HepG2 (cell line): ENCODE results near the gene WFDC1. TPM values are rescaled to one million over a fixed set of nuclear protein-coding genes. Genes with fewer than 3 reads are reported as not detected.

Experiments used
- ATAC-seq: fragments of 200-7000 bp; cut with Tn5 transposase; 3 replicates; pipeline ENCODE4 v1.9.1; 2020; ENCODE audit warnings: mild to moderate bottlenecking, moderate library complexity
- BruUV-seq: library from RNA; stranded (reverse); fragments of 400-500 nt; replicated peaks from 2 replicates; lab custom pipeline; 2021; lab: Mats Ljungman, UMichigan
- CTCF ChIA-PET: fragments of 300-600 bp; formaldehyde crosslinking; extraction: SDS; loops from one replicate; lab custom pipeline; 2021; ENCODE audit warnings: low total read pairs, inconsistent platforms, low intra/inter-chr PET ratio; lab: Yijun Ruan, JAX
- POLR2A ChIA-PET: fragments of 350-600 bp; sonication (Branson Sonifier 250); formaldehyde crosslinking; loops from one replicate; lab custom pipeline; 2020; ENCODE audit warnings: antibody characterized with exemption, inconsistent platforms; lab: Yijun Ruan, JAX
- DNase-seq: peaks from one replicate; pipeline ENCODE4 v3.0.0-alpha.2; 2015; ENCODE audit warnings: low spot score
- FAIRE-seq: peaks from 3 replicates; lab custom pipeline; 2011; peaks lifted over from hg19 to GRCh38; lab: Jason Lieb, UNC
- H2AFZ ChIP-seq: one replicate; pipeline ENCODE4 v1.6.1; 2011; ENCODE audit warnings: low read length, inconsistent platforms
- H3K27ac ChIP-seq: fragments of 300-600 bp; 3 replicates; pipeline ENCODE4 v1.8.0; 2011; ENCODE audit warnings: mixed run types, mild to moderate bottlenecking, mixed read lengths, low read length, inconsistent platforms; ENCODE audit not compliant: insufficient read depth; ENCODE audit errors: extremely low read length
- H3K27me3 ChIP-seq, 2 experiments: fragments of 200-600 bp in 1 of 2; 2 replicates in 1 of 2; 3 replicates in 1 of 2; pipeline versions ENCODE4 v1.6.0 to v1.8.0; 2011; ENCODE audit warnings: low read length in 2 of 2, mild to moderate bottlenecking in 2 of 2, moderate library complexity in 2 of 2, inconsistent platforms in 1 of 2; ENCODE audit not compliant: insufficient read depth in 2 of 2, control insufficient read depth in 1 of 2
- H3K36me3 ChIP-seq, 2 experiments: fragments of 200-600 bp in 1 of 2; replicated peaks in 1 of 2; 2 replicates in 1 of 2; 3 replicates in 1 of 2; pipeline versions ENCODE4 v1.5.1 to v1.8.0; 2011; ENCODE audit warnings: low read length in 2 of 2, inconsistent platforms in 1 of 2; ENCODE audit not compliant: insufficient read depth in 2 of 2, control insufficient read depth in 1 of 2
- H3K4me1 ChIP-seq: 2 replicates; pipeline ENCODE4 v1.5.1; 2012; ENCODE audit warnings: low read length, inconsistent platforms; ENCODE audit not compliant: insufficient read depth
- H3K4me2 ChIP-seq: 2 replicates; pipeline ENCODE4 v1.6.0; 2011; ENCODE audit warnings: low read depth, low read length, inconsistent platforms
- H3K4me3 ChIP-seq, 3 experiments: fragments of 200-600 bp in 1 of 3; sonication (generic), shearing (Covaris generic) in 1 of 3; replicated peaks in 1 of 3; 2 replicates each; pipeline ENCODE4 v1.5.1; 2011 to 2016; ENCODE audit warnings: low read length in 3 of 3, inconsistent platforms in 2 of 3, low read depth in 2 of 3, mild to moderate bottlenecking in 2 of 3, control low read depth in 1 of 3, mixed read lengths in 1 of 3; ENCODE audit not compliant: insufficient read depth in 1 of 3
- H3K79me2 ChIP-seq: one replicate; pipeline ENCODE4 v1.6.1; 2011; ENCODE audit warnings: low read length, inconsistent platforms; ENCODE audit not compliant: insufficient read depth
- H3K9ac ChIP-seq: 2 replicates; pipeline ENCODE4 v1.6.0; 2011; ENCODE audit warnings: mild to moderate bottlenecking, low read depth, low read length, inconsistent platforms; ENCODE audit not compliant: insufficient read depth
- H3K9me3 ChIP-seq: 2 replicates; pipeline ENCODE4 v1.5.1; 2012; ENCODE audit warnings: mild to moderate bottlenecking, low read length
- H4K20me1 ChIP-seq: 2 replicates; pipeline ENCODE4 v1.6.0; 2011; ENCODE audit warnings: inconsistent platforms, mild to moderate bottlenecking, low read length, moderate library complexity; ENCODE audit not compliant: insufficient read depth
- ARID2 ChIP-seq: sonication (generic); formaldehyde crosslinking; IDR thresholded peaks from 2 replicates; pipeline ENCODE4 v1.8.1; 2022; ENCODE audit warnings: mild to moderate bottlenecking, missing genetic modification reagents, borderline replicate concordance
- ASH2L ChIP-seq: fragments of 300-600, 200-600 bp; sonication (generic); IDR thresholded peaks from 2 replicates; pipeline ENCODE4 v1.7.0; 2017; ENCODE audit warnings: low read depth, mild to moderate bottlenecking, moderate library complexity, mixed read lengths, low read length; ENCODE audit not compliant: insufficient read length
- FOXP1 ChIP-seq, 2 experiments: fragments of 450-650 bp in 1 of 2; IDR thresholded peaks; 2 replicates each; pipeline ENCODE4 v1.6.1; 2017 to 2018; ENCODE audit warnings: antibody characterized with exemption in 1 of 2
- MEIS1 ChIP-seq: sonication (generic); formaldehyde crosslinking; IDR thresholded peaks from 2 replicates; pipeline ENCODE4 v1.9.0; 2021; ENCODE audit warnings: mild to moderate bottlenecking, missing genetic modification reagents, moderate library complexity, borderline replicate concordance
- PBX2 ChIP-seq: IDR thresholded peaks from 2 replicates; pipeline ENCODE4 v1.6.1; 2016; ENCODE audit warnings: control low read depth
- PHF20 ChIP-seq: sonication (generic); formaldehyde crosslinking; IDR thresholded peaks from 2 replicates; pipeline ENCODE4 v1.5.0; 2020; ENCODE audit warnings: mild to moderate bottlenecking, missing genetic modification reagents
- PHF8 ChIP-seq: sonication (generic); formaldehyde crosslinking; IDR thresholded peaks from 2 replicates; pipeline ENCODE4 v1.5.0; 2020; ENCODE audit warnings: missing genetic modification reagents
- POLR2G ChIP-seq: fragments of 200-400 bp; formaldehyde crosslinking; IDR thresholded peaks from 2 replicates; pipeline ENCODE4 v1.6.1; 2018; ENCODE audit warnings: mild to moderate bottlenecking, low read depth, low read length, moderate library complexity
- SRSF9 ChIP-seq: fragments of 200-400 bp; formaldehyde crosslinking; IDR thresholded peaks from 2 replicates; pipeline ENCODE4 v1.6.1; 2018; ENCODE audit warnings: borderline replicate concordance, mild to moderate bottlenecking, low read depth, low read length; ENCODE audit not compliant: insufficient read depth, poor library complexity, severe bottlenecking
- ZFAT ChIP-seq: sonication (generic); formaldehyde crosslinking; conservative IDR thresholded peaks from 2 replicates; pipeline ENCODE4 v1.8.1; 2023; ENCODE audit warnings: missing genetic modification reagents, inconsistent platforms
- ZNF232 ChIP-seq: sonication (generic); formaldehyde crosslinking; IDR thresholded peaks from 2 replicates; pipeline ENCODE4 v1.4.0; 2020; ENCODE audit warnings: missing genetic modification reagents, borderline replicate concordance
- ZNF546 ChIP-seq: sonication (generic); formaldehyde crosslinking; conservative IDR thresholded peaks from 2 replicates; pipeline ENCODE4 v1.8.1; 2023; ENCODE audit warnings: mild to moderate bottlenecking, missing genetic modification reagents
- ZNF589 ChIP-seq: sonication (generic); formaldehyde crosslinking; conservative IDR thresholded peaks from 2 replicates; pipeline ENCODE4 v1.8.0; 2022; ENCODE audit warnings: mild to moderate bottlenecking, moderate library complexity, missing genetic modification reagents
- ZNF770 ChIP-seq: sonication (generic); formaldehyde crosslinking; IDR thresholded peaks from 2 replicates; pipeline ENCODE4 v1.5.0; 2020; ENCODE audit warnings: mild to moderate bottlenecking, missing genetic modification reagents
- WGBS: methylation state at CpG from one replicate; pipeline ENCODE4 v1.1.6; 2017; ENCODE audit warnings: low lambda C conversion rate; 5-methylcytosine and 5-hydroxymethylcytosine counted together
- in situ Hi-C: cut with HindIII; loops from 2 replicates; pipeline ENCODE4 v1.10.0; 2017; ENCODE audit warnings: low pct_unique_long_range_greater_than_20kb; ENCODE audit not compliant: extremely low pct_ligation_motif_present
- intact Hi-C: fragments of 100-400 bp; cut with micrococcal nuclease; formaldehyde crosslinking; loops from one replicate; pipeline ENCODE4 v1.10.0; 2022; ENCODE audit not compliant: unreplicated experiment
- polyA plus RNA-seq, 8 experiments: library from polyadenylated mRNA; depleted of rRNA in 3 of 8; stranded (reverse) in 7 of 8; unstranded in 1 of 8; fragments of >200 nt; fragmentation: Illumina TruSeq in 4 of 8; extraction: Trizol in 4 of 8; gene quantifications; 2 replicates each; pipeline versions ENCODE4 v1.2.1 to v1.2.3, GENCODE V29; 2011 to 2016; ENCODE audit warnings: low read depth in 4 of 8, missing spikeins in 1 of 8, mixed read lengths in 1 of 8; ENCODE audit not compliant: insufficient read depth in 1 of 8
- total RNA-seq, 5 experiments: library from RNA; depleted of rRNA; stranded (reverse); fragments of >200 nt; fragmentation: Illumina TruSeq; extraction: Trizol; gene quantifications; 2 replicates each; pipeline ENCODE4 v1.2.3, GENCODE V29; 2016; ENCODE audit warnings: low read depth in 1 of 5
- TF ChIP-seq, protein P1 (sequence below): sonication (generic); formaldehyde crosslinking; IDR thresholded peaks from 2 replicates; pipeline ENCODE4 v1.5.0; 2020; ENCODE audit warnings: missing genetic modification reagents, mild to moderate bottlenecking, borderline replicate concordance

Gene WFDC1
- total and polyA plus RNA-seq, 2 of the 13 experiments (the other 11 are each of a cell fraction or from before 2014, with no cell fraction given): not detected

DNA sequence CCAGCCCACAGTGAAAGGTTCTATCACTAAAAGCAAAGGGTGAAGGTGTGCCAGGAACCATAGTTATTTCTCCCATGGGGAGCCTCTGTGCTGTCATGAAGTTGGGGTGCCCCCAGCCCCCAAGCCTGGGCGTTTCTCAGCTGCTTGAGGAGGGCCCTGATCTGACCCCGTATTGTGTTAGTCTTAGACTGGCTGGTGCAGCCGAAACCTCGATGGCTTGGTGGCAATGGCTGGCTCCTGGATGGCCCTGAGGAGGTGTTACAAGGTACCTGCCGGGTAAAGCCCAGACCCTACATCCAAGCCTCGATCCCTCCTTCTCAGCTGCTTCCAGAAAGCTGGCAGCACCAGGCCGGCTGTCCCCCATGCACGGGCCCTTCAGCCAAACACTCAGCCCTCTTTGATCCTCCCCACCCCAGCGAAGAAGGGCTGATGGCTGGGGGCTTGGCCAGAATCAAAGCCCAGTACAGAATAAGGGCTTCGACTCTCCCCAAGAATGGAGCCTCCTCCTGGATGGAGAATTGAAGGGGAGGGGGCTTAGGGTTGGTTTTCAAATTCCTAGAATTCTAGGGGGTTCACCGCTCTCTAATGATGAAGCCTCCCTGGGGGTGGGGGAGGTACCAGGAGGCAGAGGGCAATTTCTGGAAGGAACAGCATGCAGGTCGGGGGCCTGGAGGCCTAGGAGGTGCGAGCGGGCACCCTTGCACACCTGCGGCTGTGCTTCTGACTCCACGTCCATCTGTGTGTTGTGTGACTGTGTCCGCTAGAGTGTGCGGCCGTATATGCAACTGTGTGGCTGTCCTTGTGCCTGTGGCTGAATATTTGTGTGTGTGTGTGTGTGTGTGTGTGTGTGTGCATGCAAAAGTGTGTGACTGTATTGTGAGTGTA lies 23.7 kb downstream of the WFDC1 start:
- Histone ChIP-seq H3K79me2 (no peaks in the 10 kb centered on the region), H3K27ac (no peak overlapping the region), H4K20me1 (no peaks in the 10 kb centered on the region), H3K9me3 (peaks cover 5% of the 10 kb centered on the region), H2AFZ (no peak overlapping the region), H3K4me1 (no peaks in the 10 kb centered on the region), H3K4me2 (no peak overlapping the region), H3K4me3 (no peak overlapping the region), H3K36me3 (no peaks in the 10 kb centered on the region), H3K27me3 (peaks cover 1 to 47% of the 10 kb centered on the region in 2 experiments; a peak in 4 of 5 replicates), H3K9ac (no peak overlapping the region)
- ATAC-seq (no peak), FAIRE-seq (no peak), DNase-seq (no peak)
- TF ChIP-seq ZNF546 (CRISPR knock-in tag) (no peak), POLR2G (no peak), ARID2 (no peak), MEIS1 (CRISPR knock-in tag) (no peak), PBX2 (CRISPR knock-in tag) (no peak), PHF20 (no peak), ZNF770 (CRISPR knock-in tag) (no peak), PHF8 (CRISPR knock-in tag) (no peak), ZNF232 (no peak), ZFAT (CRISPR knock-in tag) (no peak), FOXP1 (IDR thresholded peaks at IDR 0.05) (no peak), FOXP1 (CRISPR knock-in tag; IDR thresholded peaks at IDR 0.05) (no peak), SRSF9 (no peak), ZNF589 (CRISPR knock-in tag) (no peak), ASH2L (no peak)
- TF ChIP-seq, protein P1, sequence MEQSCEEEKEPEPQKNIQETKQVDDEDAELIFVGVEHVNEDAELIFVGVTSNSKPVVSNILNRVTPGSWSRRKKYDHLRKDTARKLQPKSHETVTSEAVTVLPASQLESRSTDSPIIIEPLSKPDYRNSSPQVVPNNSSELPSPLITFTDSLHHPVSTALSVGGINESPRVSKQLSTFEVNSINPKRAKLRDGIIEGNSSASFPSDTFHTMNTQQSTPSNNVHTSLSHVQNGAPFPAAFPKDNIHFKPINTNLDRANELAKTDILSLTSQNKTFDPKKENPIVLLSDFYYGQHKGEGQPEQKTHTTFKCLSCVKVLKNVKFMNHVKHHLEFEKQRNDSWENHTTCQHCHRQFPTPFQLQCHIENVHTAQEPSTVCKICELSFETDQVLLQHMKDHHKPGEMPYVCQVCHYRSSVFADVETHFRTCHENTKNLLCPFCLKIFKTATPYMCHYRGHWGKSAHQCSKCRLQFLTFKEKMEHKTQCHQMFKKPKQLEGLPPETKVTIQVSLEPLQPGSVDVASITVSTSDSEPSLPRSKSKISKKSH (CRISPR knock-in tag): no peak
- POLR2A ChIA-PET: no interaction called here
- WGBS: 44% methylated on average over 19 of the region's 19 CpGs
- CTCF ChIA-PET: no interaction called here
- in situ Hi-C loops (no loop called here), intact Hi-C loops (no loop called here)
- no TSS peak for BruUV-seq
